T-helper 1 cell (primary cell): ENCODE results near the gene C11orf52.
"Not testable (repeated sequence)": the region's sequence is repeated elsewhere in the genome, so short reads cannot be mapped to it uniquely, and the experiment has no call there.

Source experiments
- DNase-seq, 5 donors: peaks; one replicate each; pipeline ENCODE4 v3.0.0-alpha.2; 2012 to 2020
- total RNA-seq, 4 donors: gene quantifications; one replicate each; lab custom pipeline; 2026; lab: John Stamatoyannopoulos, UW

The C11orf52 gene, protein sequence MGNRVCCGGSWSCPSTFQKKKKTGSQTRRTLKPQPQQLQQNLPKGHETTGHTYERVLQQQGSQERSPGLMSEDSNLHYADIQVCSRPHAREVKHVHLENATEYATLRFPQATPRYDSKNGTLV
- 0 reads per million in 4 donors for total RNA-seq

DNA sequence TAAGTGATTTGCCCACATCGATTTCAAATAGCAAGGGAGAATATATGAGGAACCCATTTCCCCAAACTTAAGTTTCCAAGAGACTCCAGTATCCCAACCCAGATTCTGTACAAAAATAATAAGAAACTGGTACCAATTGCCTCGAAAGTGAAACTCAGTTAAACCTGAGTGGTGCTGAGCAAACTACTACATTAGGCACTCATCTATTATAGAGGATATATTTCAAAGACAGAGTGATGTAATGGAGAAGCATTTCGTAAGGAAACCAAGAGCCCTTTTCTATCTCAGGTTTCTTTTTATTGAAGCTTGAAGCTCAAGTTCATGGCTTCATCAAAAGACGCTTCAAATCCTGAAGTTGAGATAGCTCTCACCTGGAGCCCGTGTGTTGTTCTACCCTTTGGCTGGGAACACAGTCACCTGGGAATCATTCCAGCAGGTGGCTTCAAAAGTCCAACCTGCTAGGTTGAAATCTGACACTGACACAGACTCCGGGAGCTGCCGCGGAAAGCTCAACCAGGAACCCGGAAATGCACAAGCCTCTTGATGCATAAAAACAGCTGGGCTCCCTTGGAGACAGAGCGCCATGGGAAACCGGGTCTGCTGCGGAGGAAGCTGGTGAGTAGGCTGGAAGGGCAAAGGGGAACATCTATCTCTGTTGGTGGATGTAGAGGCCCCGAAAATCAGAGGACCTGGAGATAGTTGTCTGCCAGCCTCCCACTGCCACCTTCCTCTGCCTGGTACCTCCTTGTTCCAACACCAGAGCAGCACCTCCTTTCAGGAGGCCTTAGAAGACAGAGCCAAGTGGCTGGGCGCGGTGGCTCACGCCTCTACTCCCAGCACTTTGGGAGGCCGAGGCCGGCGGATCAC is at the start of gene C11orf52:
C11orf52 (plus strand) TSS at position 524 of the 867 bp plus-strand sequence; CDS start at position 584, 60 bp downstream.
- DNase-seq, result no peak

DNA sequence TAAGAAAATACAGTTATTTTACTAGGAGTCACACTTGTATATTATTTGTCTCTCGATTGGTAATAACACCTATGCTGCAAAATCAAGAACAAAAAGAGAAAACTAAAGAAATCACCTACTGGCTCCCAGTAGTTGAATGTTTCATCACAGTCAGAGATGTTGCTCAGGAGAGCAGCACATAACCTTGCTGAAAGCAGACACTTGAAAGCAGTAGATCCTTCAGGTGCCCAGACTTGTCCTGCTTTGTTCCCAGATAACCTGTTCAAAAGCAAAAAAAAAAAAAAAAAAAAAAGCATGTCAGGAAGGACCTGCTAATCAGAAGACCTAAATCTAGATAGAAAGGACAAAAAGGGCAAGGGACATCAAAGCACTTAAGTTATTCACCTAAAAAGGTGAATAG is 48.6 kb upstream of the C11orf52 start:
- no peak for DNase-seq

DNA sequence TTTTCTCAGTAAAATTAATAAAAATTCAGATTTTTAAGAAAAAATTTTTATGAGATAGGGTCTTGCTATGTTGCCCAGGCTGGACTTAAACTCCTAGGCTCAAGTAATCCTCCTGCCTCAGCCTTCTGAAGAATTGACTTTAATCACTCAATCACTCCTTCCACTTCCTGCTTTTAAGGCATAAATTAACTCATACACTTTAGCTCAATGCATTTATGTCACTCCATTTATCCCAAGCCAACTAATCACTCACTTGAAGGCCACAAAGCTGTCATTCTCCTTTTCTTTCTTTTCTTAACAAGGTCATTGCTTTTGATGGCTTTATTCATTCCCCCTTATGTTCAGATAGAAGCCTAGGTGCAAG is 48.2 kb upstream of the C11orf52 start:
- DNase-seq, result no peak

DNA sequence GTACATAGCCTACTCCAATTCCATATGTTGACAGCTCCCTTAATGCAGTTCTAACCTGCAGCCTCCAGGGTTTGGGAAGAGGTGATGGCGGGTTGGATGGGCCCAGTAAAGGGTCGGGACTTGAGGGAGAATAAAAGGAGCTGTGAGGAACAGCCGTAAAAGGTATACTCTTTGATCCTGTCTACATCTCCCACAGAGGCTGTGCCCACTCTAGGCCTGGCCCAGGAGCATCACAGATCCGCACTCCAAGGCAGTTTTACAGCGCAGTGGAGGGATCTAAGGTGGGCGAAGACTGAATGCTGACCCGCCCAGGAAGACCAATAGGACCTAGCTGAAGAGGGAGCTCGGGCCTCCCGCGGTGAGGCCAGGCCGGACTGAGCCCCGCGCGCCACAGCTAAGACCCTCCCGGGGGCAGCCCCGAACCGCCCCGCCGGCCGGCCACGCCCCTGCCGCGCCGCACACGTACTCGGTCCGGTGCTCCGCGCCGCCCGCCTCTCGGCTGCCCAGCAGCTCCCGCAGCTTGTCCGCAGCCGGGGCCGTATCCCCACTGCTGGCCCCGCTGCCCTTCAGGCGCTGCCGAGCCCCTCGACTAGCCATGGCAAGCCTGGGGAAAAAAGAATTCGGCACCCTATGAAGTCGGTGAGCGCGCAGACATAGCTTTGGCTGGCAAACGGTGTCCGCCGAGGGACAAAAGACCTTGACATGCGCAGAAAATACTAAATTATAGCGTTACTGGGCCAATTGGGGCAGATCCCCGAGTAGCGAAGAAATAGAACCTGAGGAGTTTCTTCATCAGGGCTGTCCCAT is 47.6 kb upstream of the C11orf52 start, which contains the start of gene ALG9:
ALG9 (minus strand) TSS at position 696 of the 807 bp plus-strand sequence; CDS start at position 597, 99 bp downstream.
- peak; percentile 66 to 90 (median 78) for DNase-seq

DNA sequence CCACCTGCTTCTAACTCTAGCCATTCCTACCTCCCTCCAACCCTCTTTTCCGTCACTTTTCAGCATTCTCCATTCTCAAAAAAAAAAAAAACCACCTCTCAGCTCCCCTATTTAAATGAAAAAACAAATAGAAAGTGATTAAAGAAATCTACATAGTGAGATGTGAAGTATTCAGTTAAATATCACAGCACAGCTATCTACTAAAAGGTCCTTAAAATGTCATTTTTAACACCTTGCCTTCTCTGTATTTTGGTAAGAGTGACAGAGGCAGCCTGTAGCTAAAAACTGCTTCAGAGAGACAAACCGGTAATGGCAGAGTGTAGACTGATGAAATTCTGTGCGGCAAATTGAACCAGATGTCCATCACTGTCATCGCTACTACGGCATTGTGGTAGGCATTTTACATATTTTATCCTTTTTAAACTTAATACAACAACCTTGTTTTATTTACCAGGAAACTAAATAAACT is 47.0 kb upstream of the C11orf52 start:
- no peak for DNase-seq

DNA sequence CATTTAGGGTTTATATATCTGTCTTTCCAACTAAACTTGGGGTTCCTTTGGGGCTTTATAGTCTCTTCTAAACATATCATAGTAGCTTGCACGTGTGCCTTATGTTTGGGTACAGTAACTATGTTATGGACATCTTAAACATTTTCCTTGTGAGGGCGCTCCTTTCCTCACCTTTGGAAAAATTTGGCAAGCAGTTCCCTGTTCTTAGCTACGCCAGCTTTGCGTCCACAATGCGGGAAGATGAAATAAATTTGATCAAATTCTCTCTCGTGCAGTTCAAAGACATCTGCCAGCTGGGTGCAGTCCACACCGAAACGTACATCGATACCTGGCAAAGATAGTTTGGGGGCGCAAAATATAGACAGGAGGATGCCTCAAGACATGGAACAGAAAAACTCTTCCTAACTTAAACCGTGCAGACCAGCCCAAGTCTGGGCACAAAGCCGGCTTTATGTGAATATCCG is 40.3 kb upstream of the C11orf52 start:
- no peak for DNase-seq

DNA sequence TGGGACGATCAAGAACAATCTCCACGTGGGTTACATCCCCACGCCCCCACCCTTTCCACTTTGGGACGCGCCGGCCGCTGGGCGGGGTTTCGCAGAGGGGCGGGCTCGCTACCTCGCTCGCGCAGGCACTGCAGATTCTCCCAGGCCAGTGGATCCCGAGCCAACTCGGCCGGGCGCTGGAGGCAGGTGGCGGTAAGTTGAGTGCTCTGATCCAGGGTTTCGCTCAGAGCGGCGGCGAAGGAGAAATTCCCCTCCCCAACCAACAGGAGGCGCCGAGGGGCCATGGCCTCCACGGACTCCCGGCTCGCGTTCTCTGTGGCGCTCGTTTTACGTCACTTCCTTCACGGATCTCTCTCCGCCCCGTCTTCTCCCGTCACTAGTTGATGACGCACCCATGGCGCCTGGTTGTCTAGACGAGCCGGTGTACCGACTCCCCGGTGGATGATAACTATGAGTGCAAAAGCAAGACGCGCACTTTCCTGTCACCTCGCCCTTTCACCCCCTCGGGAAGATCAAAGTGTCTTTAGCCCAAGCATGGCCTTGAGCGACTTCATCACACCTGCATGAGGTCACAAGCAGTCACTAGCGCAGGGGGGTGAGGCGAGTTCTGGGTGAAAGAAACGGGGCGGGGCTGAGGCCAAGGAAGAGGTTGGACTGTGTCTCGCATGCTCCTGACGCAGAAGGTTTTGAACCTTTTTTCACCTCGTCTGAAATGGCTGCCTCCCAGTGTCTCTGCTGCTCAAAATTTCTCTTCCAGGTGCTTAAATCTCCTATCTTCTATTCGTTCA is 39.7 kb upstream of the C11orf52 start, which contains the start of the genes CFAP68 and FDXACB1:
CFAP68 (plus strand) TSS at position 693 of the 788 bp plus-strand sequence; CDS start at position 713, 20 bp downstream.
FDXACB1 (minus strand) TSS at position 317 of the 788 bp plus-strand sequence; CDS start at position 284, 33 bp downstream.
- peak; percentile 90 to 96 (median 95) for DNase-seq

DNA sequence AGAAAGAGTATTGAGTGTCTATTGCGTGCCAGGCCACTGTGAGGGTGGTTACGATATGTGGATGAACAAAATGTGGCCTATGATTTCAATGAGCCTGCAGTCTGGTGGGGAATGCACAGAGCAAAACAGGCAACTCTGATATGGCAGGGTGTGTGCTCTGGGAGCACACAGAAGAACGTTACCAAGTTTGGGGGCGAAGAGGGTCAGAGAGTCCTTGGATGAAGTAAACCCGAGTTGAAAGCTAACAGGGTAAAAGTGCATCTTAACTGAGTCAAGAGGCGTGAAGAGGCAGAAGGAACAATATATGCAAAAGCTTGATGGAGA is 39.1 kb upstream of the C11orf52 start:
- DNase-seq, result no peak

DNA sequence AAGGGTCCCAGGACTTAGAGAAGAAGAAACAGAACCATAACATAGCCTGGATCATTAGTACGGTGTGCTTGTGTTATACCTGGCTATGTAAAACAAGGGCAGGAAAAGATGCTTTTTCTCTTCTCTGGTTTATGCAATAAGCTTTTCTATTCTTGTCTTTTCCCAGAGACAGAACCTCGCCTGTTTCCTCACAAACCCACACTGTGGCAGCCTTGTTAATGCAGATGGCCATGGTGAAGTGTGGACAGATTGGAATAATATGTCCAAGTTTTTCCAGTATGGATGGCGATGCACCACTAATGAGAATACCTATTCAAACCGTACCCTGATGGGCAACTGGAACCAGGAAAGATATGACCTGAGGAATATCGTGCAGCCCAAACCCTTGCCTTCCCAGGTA is 36.5 kb upstream of the C11orf52 start:
- DNase-seq, result no peak

DNA sequence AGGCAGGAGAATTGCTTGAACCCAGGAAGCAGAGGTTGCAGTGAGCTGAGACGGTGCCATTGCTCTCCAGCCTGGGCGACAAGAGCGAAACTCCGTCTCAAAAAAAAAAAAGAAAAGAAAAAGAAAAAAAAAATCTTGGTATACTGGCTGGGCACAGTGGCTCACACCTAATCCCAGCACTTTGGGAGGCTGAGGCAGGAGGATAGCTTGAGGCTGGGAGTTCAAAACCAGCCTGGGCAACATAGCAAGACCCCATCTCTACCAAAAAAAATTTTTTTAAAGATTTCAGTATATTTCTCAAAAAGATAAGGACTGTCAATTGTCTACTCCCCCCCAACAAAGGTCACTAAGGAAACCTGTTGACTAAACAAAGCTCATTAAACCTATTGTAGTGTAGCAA is 33.7 kb upstream of the C11orf52 start:
- not testable (repeated sequence) for DNase-seq

DNA sequence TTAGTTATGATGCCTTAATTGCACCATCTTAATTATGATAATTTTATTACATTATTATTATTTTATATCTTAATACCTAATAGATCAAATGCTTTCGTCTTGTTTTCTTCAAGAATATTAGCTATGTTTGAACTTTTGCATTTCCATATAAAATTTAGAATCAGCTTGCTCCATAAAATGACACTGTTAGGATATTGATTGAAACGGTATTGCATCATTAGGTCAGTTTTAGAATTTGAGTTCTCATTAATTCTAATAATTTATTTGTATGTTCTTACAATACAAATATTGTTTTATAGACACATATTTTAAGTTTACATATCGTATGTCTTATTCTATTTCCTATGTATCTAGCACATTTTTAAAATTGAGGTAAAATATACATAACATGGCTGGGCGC is 32.7 kb upstream of the C11orf52 start:
- DNase-seq, result no peak

DNA sequence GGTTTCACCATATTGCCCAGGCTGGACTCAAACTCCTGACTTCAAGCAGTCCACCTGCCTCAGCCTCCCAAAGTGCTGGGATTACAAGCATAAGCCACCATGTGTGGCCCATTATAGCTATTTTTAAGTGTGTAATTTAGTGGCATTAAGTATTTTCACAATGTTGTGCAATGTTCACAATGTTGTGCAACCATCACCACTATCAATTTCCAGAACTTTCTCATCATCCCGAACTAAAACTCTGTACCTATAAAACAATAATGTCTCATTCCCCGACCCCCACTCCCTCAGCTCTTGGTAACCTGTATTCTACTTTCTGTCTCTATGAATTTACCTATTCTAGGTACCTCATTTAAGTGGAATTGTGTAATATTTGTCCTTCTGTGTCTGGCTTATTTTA is 31.9 kb upstream of the C11orf52 start:
- DNase-seq, result no peak

DNA sequence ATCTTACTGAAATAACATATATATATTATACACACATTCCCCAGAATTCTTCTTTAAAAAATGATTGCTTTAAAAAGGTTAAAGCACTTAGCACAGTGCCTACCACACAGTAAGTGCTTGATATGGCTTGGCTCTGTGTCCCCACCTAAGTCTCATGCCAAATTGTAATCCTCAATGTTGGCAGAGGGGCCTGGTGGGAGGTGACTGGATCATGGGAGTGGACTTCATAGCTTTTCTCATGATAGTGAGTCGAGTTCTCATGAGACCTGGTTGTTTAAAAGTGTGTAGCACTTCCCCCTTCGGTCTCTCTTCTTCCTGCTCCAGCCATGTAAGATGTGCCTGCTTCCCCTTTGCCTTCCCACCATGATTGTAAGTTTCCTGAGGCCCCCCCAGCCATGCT is 13.3 kb upstream of the C11orf52 start:
- DNase-seq, result no peak

DNA sequence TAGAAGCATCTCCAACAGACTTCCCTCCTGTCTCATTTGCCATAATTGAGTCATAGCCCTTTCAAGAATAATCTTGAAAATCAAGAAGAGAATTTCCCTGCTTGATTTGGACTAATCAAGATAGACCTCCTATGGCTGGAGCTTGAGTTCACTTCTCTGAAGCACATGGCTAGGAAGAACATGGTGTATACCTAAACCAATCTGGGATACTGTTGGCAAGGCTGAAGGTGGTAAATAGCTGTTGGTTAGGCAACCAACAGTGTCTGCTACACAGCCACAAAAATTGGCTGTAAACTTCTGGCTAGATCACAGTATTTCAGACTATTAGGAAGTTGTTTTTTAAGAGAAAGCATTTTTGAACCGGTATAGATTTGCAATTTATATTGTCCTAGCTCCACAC is 12.0 kb upstream of the C11orf52 start:
- DNase-seq, result no peak

DNA sequence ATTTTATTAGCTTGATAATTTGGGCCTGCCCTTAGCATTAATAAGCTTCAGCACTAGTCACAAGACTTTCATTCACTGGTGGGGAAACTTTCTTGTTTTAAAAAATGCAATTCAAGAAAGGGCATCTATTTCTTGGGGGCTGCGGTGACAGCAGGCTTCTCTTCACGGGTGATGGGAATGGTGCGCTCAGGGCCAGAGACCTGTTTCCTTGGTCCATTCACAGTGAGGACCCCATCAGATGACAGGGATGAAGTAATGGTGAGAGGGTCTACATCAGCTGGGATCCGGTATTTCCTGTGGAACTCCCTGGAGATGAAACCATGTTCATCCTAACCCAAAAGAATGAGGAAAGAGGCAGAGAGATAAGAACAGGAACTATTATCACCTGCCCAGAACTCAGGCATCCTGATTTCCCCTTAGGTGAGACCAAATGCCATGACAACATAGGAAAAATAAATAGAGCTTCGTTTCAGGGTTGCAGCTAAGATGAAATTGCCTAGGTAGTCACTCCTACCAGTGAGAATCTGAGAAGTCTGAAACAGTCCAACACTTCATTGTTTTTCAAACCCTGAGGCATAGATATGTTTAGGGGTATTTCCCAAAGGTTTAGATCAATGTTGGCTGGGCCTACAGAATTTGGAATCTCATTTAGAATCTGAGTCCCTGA is 9.9 kb upstream of the C11orf52 start:
- DNase-seq, result no peak

DNA sequence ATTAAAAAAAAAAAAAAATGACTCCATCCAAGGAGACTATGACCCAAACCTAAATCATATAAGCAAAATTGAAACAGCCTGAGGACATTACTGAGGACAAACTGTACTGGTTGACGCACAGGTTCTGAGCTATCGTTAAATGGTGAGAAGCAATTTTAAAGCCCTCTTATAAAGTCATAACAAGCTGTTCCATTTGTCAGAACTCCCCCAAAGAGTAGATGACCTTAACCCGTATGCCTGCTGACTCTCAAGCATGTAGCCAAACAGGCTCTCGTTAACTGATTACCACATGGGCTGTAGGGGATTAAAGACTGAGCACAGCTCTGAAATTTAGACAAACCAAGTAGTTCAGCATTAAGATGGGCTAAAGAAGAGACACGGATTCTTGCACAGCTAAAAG is 9.3 kb upstream of the C11orf52 start:
- DNase-seq, result no peak

DNA sequence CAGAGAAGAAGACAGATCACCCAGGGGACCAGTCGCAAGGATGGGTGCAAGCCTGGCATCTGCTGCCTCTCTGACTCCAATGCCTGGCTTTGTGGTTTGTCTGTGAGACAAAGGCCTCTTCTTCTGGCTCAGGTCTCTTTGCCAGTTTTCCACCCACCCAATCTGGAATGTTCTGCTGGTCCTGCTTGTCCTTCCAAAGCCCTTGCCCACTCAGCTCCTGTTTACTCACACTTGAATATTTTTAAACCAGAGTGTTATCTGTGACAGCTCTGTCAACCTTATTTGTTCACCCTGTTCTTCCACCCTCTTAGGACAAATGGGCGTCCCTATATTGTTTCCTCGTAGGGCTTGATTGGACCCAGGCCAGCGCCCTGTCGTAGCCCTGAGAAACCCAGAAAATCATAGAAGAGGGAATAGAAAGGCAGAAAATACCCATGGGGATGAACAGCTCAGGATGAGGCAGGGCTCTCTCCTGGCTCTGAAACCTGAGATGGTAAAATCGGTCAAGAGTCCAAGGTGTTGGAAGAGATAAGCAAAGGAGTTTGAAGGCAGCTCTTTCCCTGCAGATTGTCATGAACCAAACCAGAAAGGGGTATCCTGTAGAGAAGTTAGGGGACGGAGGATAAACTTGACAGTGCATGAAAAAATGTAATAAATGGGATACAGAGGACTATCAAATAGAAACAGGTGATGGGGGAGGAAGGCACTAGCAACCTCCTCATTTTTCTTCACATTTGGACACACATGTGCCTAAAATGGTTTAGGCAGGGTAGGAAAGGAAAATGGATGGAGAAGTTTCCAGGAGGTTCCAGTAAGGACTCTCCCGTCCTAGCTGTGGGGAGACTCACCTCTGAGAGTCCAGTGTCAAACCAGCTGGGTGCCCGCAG is 7.8 kb upstream of the C11orf52 start:
- no peak for DNase-seq

DNA sequence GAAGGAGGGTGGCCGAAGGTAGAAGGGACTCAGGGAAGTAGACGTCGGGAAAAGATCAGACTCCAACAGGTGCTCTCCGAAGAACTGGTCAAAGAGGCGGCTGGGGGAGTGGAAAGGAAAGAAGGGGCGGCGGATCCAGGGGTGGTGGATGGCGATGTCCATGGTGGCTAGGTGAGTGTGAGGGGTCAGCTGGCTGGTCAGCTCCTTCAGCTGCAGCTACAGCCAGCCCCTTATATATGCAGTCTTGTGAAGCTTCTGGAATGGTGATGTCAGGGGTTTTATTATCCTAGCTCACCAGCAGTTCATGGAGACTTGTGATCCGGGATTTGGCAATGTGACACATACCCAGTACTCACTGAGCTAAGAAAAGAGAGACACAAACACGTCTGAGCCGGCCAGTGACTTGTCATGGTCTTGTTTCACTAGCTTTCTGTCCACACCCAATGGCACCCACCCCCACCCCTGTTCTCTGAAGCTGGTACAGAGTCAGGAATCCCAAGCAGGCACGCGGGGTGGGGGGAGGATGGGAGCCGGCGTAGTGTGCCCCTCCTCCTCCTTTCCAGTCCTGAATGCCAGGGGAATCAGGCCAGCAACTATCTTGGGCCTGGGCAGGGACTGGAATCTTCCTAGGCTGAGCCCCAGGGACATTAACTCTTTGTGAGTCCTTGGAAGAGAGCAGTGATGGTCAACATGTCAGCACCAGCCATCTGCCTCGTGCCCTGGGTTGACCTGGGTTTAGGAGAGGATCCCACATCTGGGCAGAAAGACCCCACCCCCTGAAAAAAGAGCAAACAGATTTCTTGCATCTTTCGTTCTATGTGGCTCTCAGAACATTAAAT is 6.9 kb upstream of the C11orf52 start, which contains the start of gene CRYAB:
CRYAB (minus strand) TSS at position 208 of the 839 bp plus-strand sequence; CDS start at position 162, 46 bp downstream.
- no peak for DNase-seq

DNA sequence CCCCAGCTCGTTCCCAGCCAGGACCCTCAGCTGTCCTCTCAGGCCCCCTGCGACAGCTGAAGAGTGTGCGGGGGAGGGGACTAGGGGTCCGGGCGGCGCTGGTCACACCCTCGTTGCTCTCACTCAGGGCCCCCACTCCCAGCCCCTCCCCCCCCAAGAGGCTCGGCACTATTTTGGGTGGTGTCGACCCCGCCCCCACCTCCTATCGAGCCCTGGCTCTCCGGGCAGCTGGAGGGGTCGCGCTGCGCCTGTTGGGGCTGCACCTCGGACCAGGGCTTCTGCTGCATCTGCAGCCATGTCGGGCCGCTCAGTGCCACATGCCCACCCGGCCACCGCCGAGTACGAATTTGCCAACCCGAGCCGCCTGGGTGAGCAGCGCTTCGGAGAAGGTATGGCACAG is 6.2 kb upstream of the C11orf52 start, which contains the start of gene HSPB2:
HSPB2 (plus strand) TSS at position 200 of the 400 bp plus-strand sequence; CDS start at position 296, 96 bp downstream.
- DNase-seq, result no peak
